MCF 10A (cell line): ENCODE measurements around the gene SRSF3. TPM values are rescaled to one million over a fixed set of nuclear protein-coding genes. Genes with fewer than 3 reads are reported as not detected.

ENCODE experiments used
- BruUV-seq: library from RNA; stranded (reverse); fragments of 400-500 nt; replicated peaks from 2 replicates; lab custom pipeline; 2021; lab: Mats Ljungman, UMichigan
- CTCF ChIA-PET: fragments of 300-600 bp; sonication (Branson Sonifier 250); formaldehyde crosslinking; extraction: SDS; loops from one replicate; lab custom pipeline; 2021; ENCODE audit warnings: antibody characterized with exemption, inconsistent platforms; lab: Yijun Ruan, JAX
- POLR2A ChIA-PET: fragments of 300-600, 350-650 bp; sonication (Branson Sonifier 250); formaldehyde crosslinking; extraction: SDS; loops from one replicate; lab custom pipeline; 2020; ENCODE audit warnings: antibody characterized with exemption, inconsistent platforms; lab: Yijun Ruan, JAX
- DNase-seq: peaks from one replicate; pipeline ENCODE4 v3.0.0-alpha.2; 2018; ENCODE audit not compliant: unreplicated experiment
- H3K27ac Mint-ChIP-seq: one replicate; pipeline ENCODE4 v1.8.0; 2022; ENCODE audit warnings: mild to moderate bottlenecking, low read depth, mixed read lengths; ENCODE audit not compliant: unreplicated experiment
- H3K27me3 Mint-ChIP-seq: one replicate; pipeline ENCODE4 v1.8.0; 2022; ENCODE audit warnings: mixed read lengths; ENCODE audit not compliant: insufficient read depth, unreplicated experiment
- H3K36me3 Mint-ChIP-seq: one replicate; pipeline ENCODE4 v1.8.0; 2022; ENCODE audit warnings: mild to moderate bottlenecking, moderate library complexity, mixed read lengths; ENCODE audit not compliant: insufficient read depth, unreplicated experiment
- H3K4me1 Mint-ChIP-seq: one replicate; pipeline ENCODE4 v1.8.0; 2022; ENCODE audit warnings: mixed read lengths; ENCODE audit not compliant: insufficient read depth, unreplicated experiment
- H3K4me3 Mint-ChIP-seq: one replicate; pipeline ENCODE4 v1.8.0; 2022; ENCODE audit warnings: mild to moderate bottlenecking, moderate library complexity, mixed read lengths; ENCODE audit not compliant: unreplicated experiment
- H3K9me3 Mint-ChIP-seq: one replicate; pipeline ENCODE4 v1.8.0; 2022; ENCODE audit warnings: mixed read lengths; ENCODE audit not compliant: unreplicated experiment
- CTCF ChIP-seq: fragments of 200-600 bp; IDR thresholded peaks from one replicate; pipeline ENCODE4 v1.8.0; 2022; ENCODE audit warnings: antibody characterized with exemption, mild to moderate bottlenecking; ENCODE audit not compliant: unreplicated experiment
- intact Hi-C: fragments of 100-400 bp; cut with micrococcal nuclease; formaldehyde crosslinking; loops from 2 replicates; pipeline ENCODE4 v1.14.1; 2022
- total RNA-seq: library from RNA; stranded (reverse); gene quantifications from 2 replicates; pipeline ENCODE4 v1.2.3, GENCODE V29; 2022

SRSF3 gene
- total RNA-seq, 1 experiment from 2014 or later: 364 TPM

DNA sequence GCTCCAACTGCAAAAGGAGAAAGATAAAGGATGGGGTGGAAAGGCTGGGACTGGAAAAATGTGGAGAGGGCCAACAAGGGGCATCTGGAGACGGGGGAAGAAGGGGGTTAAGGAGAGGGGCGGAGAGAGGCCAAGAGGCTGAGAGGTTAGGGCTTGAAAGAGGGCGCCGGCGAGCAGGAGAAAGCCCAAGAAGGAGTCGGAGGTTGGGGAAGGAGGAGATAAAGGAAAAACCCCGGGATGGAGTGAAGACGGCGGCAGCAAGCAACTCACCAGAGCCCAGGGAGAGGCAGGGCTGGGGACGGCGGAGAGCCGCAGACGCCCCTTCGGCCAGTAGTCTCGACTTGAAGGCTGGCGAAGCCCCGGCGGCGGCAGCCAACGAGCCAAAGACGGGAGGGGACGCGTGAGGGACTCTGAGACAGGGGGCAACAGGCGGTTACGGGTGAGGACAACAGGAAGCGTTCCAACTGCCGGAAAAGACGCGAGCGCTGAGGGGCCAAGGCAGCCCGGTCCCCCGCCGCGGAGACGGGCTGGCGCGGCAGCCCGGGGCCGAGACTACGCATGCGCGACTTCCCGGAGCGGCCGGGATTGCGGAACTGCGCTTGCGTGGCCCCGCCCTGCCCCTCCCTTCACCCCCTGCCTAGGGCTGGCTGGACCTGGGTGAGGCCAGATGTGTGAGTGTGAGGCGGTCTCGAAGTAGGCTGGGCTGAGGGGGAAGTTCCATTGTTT, 47.1 kb upstream of the SRSF3 start, which contains the start of gene STK38:
STK38 (minus strand) TSS at position 560 of the 726 bp plus-strand sequence. CDS start 7,277 bp downstream, outside the sequence.
- POLR2A ChIA-PET: interaction anchor here (0.6 to 6.0 kb wide), 16 partner anchors 11 to 162 kb away, joined by 3 to 96 read pairs (median 4); partner anchors contain the start of gene SRSF3
- peak within 1 kb of the TSS; percentile 91 for H3K4me3 Mint-ChIP-seq

GRCh38 chr6:36547646-36548400, 46.3 kb upstream of the SRSF3 start:
- peak overlapping the region; percentile 93 for H3K27ac Mint-ChIP-seq
- no peak for DNase-seq
- H3K9me3 Mint-ChIP-seq: no peaks in the 10 kb centered on the region
- intact Hi-C loops: loop anchor here (1.0 to 5.0 kb wide), 3 partner anchors 29 to 129 kb away; partner anchors contain the start of genes CDKN1A and SRSF3
- BruUV-seq: no TSS peak
- no peak for TF ChIP-seq CTCF
- ChIA-PET POLR2A (interaction anchor here (0.6 to 6.0 kb wide), 8 partner anchors 9 to 68 kb away, joined by 3 to 59 read pairs (median 4); partner anchors contain the start of gene SRSF3), CTCF (interaction anchor here (0.5 to 0.9 kb wide), 3 partner anchors 33 to 163 kb away, joined by 3 read pairs; no protein-coding TSS in a partner anchor)
- H3K27me3 Mint-ChIP-seq: no peaks in the 10 kb centered on the region
- H3K4me1 Mint-ChIP-seq: peaks cover 12% of the 10 kb centered on the region
- peak overlapping the region; percentile 91 for H3K4me3 Mint-ChIP-seq
- peaks cover 10% of the 10 kb centered on the region for H3K36me3 Mint-ChIP-seq

More for the DNA sequence above, 47.1 kb upstream of the SRSF3 start, which contains the start of gene STK38:
- no peaks in the 10 kb centered on the region for H3K27me3 Mint-ChIP-seq
- peak within 1 kb of the TSS; percentile 93 for H3K27ac Mint-ChIP-seq
- intact Hi-C loops: loop anchor here (1.0 to 5.0 kb wide), 3 partner anchors 30 to 130 kb away; partner anchors contain the start of genes CDKN1A and SRSF3
- CTCF ChIA-PET: interaction anchor here (0.6 to 1.2 kb wide), 4 partner anchors 30 to 163 kb away, joined by 3 to 6 read pairs (median 4); no protein-coding TSS in a partner anchor
- peak; percentile 91 for DNase-seq
- peaks cover 10% of the 10 kb centered on the region for H3K36me3 Mint-ChIP-seq
- TF ChIP-seq CTCF: peak; percentile 20
- BruUV-seq: no TSS peak
- H3K9me3 Mint-ChIP-seq: no peaks in the 10 kb centered on the region
- H3K4me1 Mint-ChIP-seq: peaks cover 12% of the 10 kb centered on the region

DNA sequence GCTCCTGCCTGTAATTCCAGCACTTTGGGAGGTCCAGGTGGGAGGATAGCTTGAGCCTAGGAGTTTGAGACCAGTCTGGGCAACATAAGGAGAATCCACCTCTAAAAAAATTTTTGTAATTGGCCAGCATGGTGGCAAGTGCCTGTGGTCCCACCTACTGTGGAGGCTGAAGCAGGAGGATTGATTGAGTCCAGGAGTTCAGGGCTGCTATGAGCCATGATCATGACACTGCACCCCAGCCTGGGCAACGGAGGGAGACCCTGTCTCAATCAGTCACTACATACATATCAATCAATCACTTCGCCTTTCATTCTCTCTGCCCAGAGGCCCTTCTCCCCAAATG, 45.8 kb upstream of the SRSF3 start:
- no TSS peak for BruUV-seq
- POLR2A ChIA-PET: interaction anchor here (0.6 to 6.0 kb wide), 7 partner anchors 10 to 203 kb away, joined by 3 to 59 read pairs (median 4); partner anchors contain the start of gene SRSF3
- H3K4me1 Mint-ChIP-seq: peaks cover 12% of the 10 kb centered on the region
- H3K4me3 Mint-ChIP-seq: no peak overlapping the region
- no peaks in the 10 kb centered on the region for H3K27me3 Mint-ChIP-seq
- intact Hi-C loops: loop anchor here (5.0 kb wide), 1 partner anchor 129 kb away; the partner anchor contains the start of gene CDKN1A
- CTCF ChIA-PET: interaction anchor here (0.9 kb wide), 1 partner anchor 69 kb away, joined by 3 read pairs; no protein-coding TSS in a partner anchor
- H3K27ac Mint-ChIP-seq: no peak overlapping the region
- DNase-seq: no peak
- H3K9me3 Mint-ChIP-seq: no peaks in the 10 kb centered on the region
- H3K36me3 Mint-ChIP-seq: peaks cover 11% of the 10 kb centered on the region
- no peak for TF ChIP-seq CTCF
